ENCODE measurements around the gene ZNF511.
A peak's percentile ranks its signal among the peaks of the same experiment; 100 is the strongest.

The ZNF511 gene

GRCh38 chr10:133328358-133329343 is 19.9 kb downstream of the ZNF511 start:
- H3K4me3 ChIP-seq (replicated peaks in 1 of 2; ENCODE audit: low read depth in 2 of 2, low read length in 2 of 2), result no peak overlapping the region
- no peak for TF ChIP-seq CTCF (IDR thresholded peaks at IDR 0.05; ENCODE audit: low read depth, low read length)
- DNase-seq (ENCODE audit: low read depth in 2 of 2), result no peak

- DNase-seq (ENCODE audit: low read depth in 2 of 2), result peak; percentile 86 to 88
- no peak overlapping the region for H3K4me3 ChIP-seq (replicated peaks in 1 of 2; ENCODE audit: low read depth in 2 of 2, low read length in 2 of 2)
- TF ChIP-seq CTCF (IDR thresholded peaks at IDR 0.05; ENCODE audit: low read depth, low read length), result peak; percentile 94
Measured at GRCh38 chr10:133329491-133330202, 20.9 kb downstream of the ZNF511 start.

- H3K4me3 ChIP-seq (replicated peaks in 1 of 2; ENCODE audit: low read depth in 2 of 2, low read length in 2 of 2), result no peak overlapping the region
- DNase-seq (ENCODE audit: low read depth in 2 of 2), result no peak
- no peak for TF ChIP-seq CTCF (IDR thresholded peaks at IDR 0.05; ENCODE audit: low read depth, low read length)
Measured at GRCh38 chr10:133332936-133333699, 24.4 kb downstream of the ZNF511 start.

GRCh38 chr10:133334503-133335245 is 26.0 kb downstream of the ZNF511 start:
- DNase-seq (ENCODE audit: low read depth in 2 of 2), result no peak
- TF ChIP-seq CTCF (IDR thresholded peaks at IDR 0.05; ENCODE audit: low read depth, low read length), result no peak
- peak overlapping the region; percentile 32 to 40 for H3K4me3 ChIP-seq (replicated peaks in 1 of 2; ENCODE audit: low read depth in 2 of 2, low read length in 2 of 2)

GRCh38 chr10:133335246-133336117 is 26.8 kb downstream of the ZNF511 start:
- no peak for TF ChIP-seq CTCF (IDR thresholded peaks at IDR 0.05; ENCODE audit: low read depth, low read length)
- peak; percentile 70 to 78 for DNase-seq (ENCODE audit: low read depth in 2 of 2)
- peak overlapping the region; percentile 32 to 40 for H3K4me3 ChIP-seq (replicated peaks in 1 of 2; ENCODE audit: low read depth in 2 of 2, low read length in 2 of 2)

Measured in cardiac fibroblast (primary cell).